ENCODE measurements around the gene RIPK1. TPM values are rescaled to one million over a fixed set of nuclear protein-coding genes. Genes with fewer than 3 reads are reported as not detected.

RIPK1 gene
- polyA plus RNA-seq, 1 experiment, result 25.9 TPM

DNA sequence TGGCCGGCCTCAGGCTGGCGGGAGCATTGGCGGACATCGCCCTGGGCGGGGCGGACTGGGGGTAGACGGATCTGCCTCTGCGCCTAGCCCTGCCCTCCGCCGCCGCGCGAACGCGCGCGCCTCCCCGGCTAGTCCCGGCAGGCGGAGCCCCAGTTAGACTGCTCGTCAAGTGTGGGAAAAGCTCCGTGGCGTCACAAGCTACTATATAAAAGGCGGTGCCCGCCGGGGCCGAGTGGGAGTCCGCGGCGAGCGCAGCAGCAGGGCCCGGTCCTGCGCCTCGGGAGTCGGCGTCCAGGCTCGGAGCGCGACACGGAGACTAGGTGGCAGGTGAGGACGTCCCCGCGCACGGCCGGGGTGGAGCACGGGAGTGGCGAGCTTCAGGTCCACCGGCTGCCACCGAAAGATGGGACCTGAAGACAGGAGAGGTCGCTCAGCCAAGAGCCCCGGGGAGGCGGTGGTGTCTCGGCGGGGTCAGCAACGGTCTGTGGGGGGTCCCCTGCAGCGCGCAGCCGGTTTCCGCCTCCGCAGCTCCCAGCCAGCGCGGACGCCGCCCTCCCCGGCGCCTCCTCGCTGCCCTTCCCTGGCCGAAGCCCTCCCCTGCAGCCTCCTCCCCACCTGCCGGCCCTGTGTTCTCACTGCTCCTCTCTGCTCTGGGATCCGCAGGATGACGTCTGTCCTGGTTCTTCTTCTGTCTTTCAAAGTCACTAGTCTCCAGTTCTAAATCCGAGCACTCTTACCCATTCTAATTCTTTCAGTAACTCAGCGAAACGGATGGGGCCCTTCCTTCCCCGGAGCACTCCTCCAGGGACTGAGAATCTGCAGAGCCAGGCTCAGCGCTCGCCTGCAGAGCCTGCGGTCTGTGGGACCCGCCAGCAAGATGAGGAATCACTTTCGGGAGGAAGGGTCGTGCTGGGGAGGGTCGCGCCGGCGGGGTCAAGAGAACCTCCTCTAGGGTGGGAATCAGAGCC lies 4.3 kb upstream of the RIPK1 start:
- peak overlapping the region; percentile 74 for H3K4me3 ChIP-seq (ENCODE audit: low read depth, low read length)
- no peaks in the 10 kb centered on the region; the same call in 1 of the 2 replicates for H3K9me3 ChIP-seq (ENCODE audit: control insufficient read depth, insufficient read depth, low read length)
- TF ChIP-seq CTCF (IDR thresholded peaks at IDR 0.05; ENCODE audit: low read depth, low read length), result no peak
- no peaks in the 10 kb centered on the region for H3K27me3 ChIP-seq (ENCODE audit: control insufficient read depth, insufficient read depth, low read length)
- ChIA-PET CTCF (interaction anchor here (0.6 to 1.0 kb wide), 6 partner anchors 62 to 1468 kb away, joined by 3 to 5 read pairs (median 3); partner anchors contain the start of gene MYLK4), POLR2A (interaction anchor here (0.6 to 1.3 kb wide), 14 partner anchors 10 to 961 kb away, joined by 3 to 12 read pairs (median 4); partner anchors contain the start of genes BPHL and NQO2)
- DNase-seq (ENCODE audit: low read depth, low spot score), result peak; percentile 74
- no peak overlapping the region for H3K27ac ChIP-seq (ENCODE audit: low read depth, low read length)

DNA sequence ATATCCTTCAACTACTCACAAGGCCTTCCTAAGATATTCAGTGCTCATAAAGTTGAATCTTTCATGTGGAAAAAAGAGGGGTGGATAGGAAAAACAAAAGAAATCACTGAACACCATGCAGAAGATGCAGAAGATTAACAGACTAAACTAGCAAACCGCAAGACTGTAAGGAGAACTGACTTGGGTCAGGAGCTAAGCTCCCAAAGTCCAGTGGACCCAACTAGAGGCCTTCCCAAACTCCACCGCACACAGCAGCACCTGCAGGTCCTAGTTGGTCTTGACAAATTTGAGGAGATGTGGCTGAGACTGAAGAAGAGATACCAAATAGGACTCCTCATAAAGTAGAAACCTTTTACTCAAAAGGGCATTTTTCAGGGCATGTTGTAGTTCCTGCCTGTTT lies 3.3 kb downstream of the RIPK1 start:
- Histone ChIP-seq H3K4me3 (ENCODE audit: low read depth, low read length) (no peak overlapping the region), H3K27me3 (ENCODE audit: control insufficient read depth, insufficient read depth, low read length) (no peaks in the 10 kb centered on the region), H3K27ac (ENCODE audit: low read depth, low read length) (no peak overlapping the region), H3K9me3 (ENCODE audit: control insufficient read depth, insufficient read depth, low read length) (no peaks in the 10 kb centered on the region)
- ChIA-PET POLR2A (no interaction called here), CTCF (interaction anchor here (1.2 to 2.5 kb wide), 2 partner anchors 54 to 119 kb away, joined by 5 to 8 read pairs; no protein-coding TSS in a partner anchor)
- no peak for TF ChIP-seq CTCF (IDR thresholded peaks at IDR 0.05; ENCODE audit: low read depth, low read length)
- no peak for DNase-seq (ENCODE audit: low read depth, low spot score)

DNA sequence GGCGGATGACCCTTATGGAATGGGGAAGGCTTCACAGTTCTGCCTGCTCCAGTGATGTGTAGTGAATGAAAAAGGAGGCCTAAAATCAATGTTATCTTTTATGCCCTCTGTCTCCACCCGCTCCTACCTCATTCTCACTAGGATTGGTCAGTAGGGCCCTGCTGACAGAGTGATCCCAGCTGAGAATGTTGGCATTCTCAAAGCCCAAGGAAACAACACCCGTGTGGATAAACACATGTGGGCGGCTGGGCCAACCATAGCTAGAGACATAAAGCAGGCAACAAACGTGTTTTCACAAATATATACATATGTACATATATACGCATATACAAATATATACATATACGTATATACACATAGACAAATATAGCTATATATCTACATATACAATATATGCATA lies 4.5 kb downstream of the RIPK1 start:
- POLR2A ChIA-PET, result interaction anchor here (1.0 to 3.2 kb wide), 2 partner anchors 9 to 13 kb away, joined by 3 to 11 read pairs; no protein-coding TSS in a partner anchor
- Histone ChIP-seq H3K4me3 (ENCODE audit: low read depth, low read length) (no peak overlapping the region), H3K9me3 (ENCODE audit: control insufficient read depth, insufficient read depth, low read length) (no peaks in the 10 kb centered on the region), H3K27ac (ENCODE audit: low read depth, low read length) (no peak overlapping the region), H3K27me3 (ENCODE audit: control insufficient read depth, insufficient read depth, low read length) (no peaks in the 10 kb centered on the region)
- no peak for TF ChIP-seq CTCF (IDR thresholded peaks at IDR 0.05; ENCODE audit: low read depth, low read length)
- CTCF ChIA-PET, result interaction anchor here (0.6 kb wide), 1 partner anchor 52 kb away, joined by 3 read pairs; no protein-coding TSS in a partner anchor
- DNase-seq (ENCODE audit: low read depth, low spot score), result no peak

- no peaks in the 10 kb centered on the region for H3K27me3 ChIP-seq (ENCODE audit: control insufficient read depth, insufficient read depth, low read length)
- H3K9me3 ChIP-seq (ENCODE audit: control insufficient read depth, insufficient read depth, low read length), result no peaks in the 10 kb centered on the region
- H3K27ac ChIP-seq (ENCODE audit: low read depth, low read length), result no peak overlapping the region
- ChIA-PET POLR2A (interaction anchor here (1.0 to 3.2 kb wide), 2 partner anchors 9 to 13 kb away, joined by 3 to 11 read pairs; no protein-coding TSS in a partner anchor), CTCF (no interaction called here)
- H3K4me3 ChIP-seq (ENCODE audit: low read depth, low read length), result no peak overlapping the region
- TF ChIP-seq CTCF (IDR thresholded peaks at IDR 0.05; ENCODE audit: low read depth, low read length), result no peak
- no peak for DNase-seq (ENCODE audit: low read depth, low spot score)
These were observed 5.1 kb downstream of the RIPK1 start for GRCh38 chr6:3073382-3073781.

GRCh38 chr6:3075772-3076113 lies 7.4 kb downstream of the RIPK1 start:
- ChIA-PET POLR2A (interaction anchor here (0.7 kb wide), 1 partner anchor 91 kb away, joined by 6 read pairs; no protein-coding TSS in a partner anchor), CTCF (interaction anchor here (0.7 to 1.1 kb wide), 3 partner anchors 50 to 173 kb away, joined by 3 to 5 read pairs (median 5); no protein-coding TSS in a partner anchor)

More at GRCh38 chr6:3075772-3076113, 7.4 kb downstream of the RIPK1 start:
- H3K27ac ChIP-seq (ENCODE audit: low read depth, low read length), result no peak overlapping the region
- TF ChIP-seq CTCF (IDR thresholded peaks at IDR 0.05; ENCODE audit: low read depth, low read length), result no peak
- DNase-seq (ENCODE audit: low read depth, low spot score), result no peak
- H3K4me3 ChIP-seq (ENCODE audit: low read depth, low read length), result no peak overlapping the region
- no peaks in the 10 kb centered on the region for H3K27me3 ChIP-seq (ENCODE audit: control insufficient read depth, insufficient read depth, low read length)
- H3K9me3 ChIP-seq (ENCODE audit: control insufficient read depth, insufficient read depth, low read length), result no peaks in the 10 kb centered on the region
